ENCODE results near the gene DLX3. TPM values are rescaled to one million over a fixed set of nuclear protein-coding genes. Genes with fewer than 3 reads are reported as not detected.

DLX3 gene
- total RNA-seq, 1 donor from 2014 or later: 0.04 TPM

- H3K4me1 ChIP-seq: peaks cover 19% of the 10 kb centered on the region
- H3K36me3 ChIP-seq: no peaks in the 10 kb centered on the region
- no peak overlapping the region for H3K4me3 ChIP-seq
- Mint-ChIP-seq H3K9me3 (no peaks in the 10 kb centered on the region), H3K27ac (no peak overlapping the region), H3K36me3 (no peaks in the 10 kb centered on the region), H3K4me1 (peaks cover 17% of the 10 kb centered on the region), H3K27me3 (ENCODE audit: insufficient read depth, low read depth) (peaks cover 8% of the 10 kb centered on the region), H3K4me3 (no peak overlapping the region)
- H3K9ac ChIP-seq: no peak overlapping the region
- H2AFZ ChIP-seq (replicated peaks): no peak overlapping the region
- no peaks in the 10 kb centered on the region for H3K9me3 ChIP-seq (ENCODE audit: low read depth)
- DNase-seq (ENCODE audit: low spot score): no peak
- H3K79me2 ChIP-seq (ENCODE audit: low read depth): no peaks in the 10 kb centered on the region
- no peak overlapping the region for H3K27ac ChIP-seq
- peaks cover 5% of the 10 kb centered on the region for H3K27me3 ChIP-seq
- H3K4me2 ChIP-seq: no peak overlapping the region
- H3F3A ChIP-seq (ENCODE audit: low read depth): peaks cover 47% of the 10 kb centered on the region
- no peaks in the 10 kb centered on the region for H4K20me1 ChIP-seq (ENCODE audit: low read depth)
- TF ChIP-seq EZH2 (IDR thresholded peaks at IDR 0.05) (no peak), EZH2phosphoT487 (IDR thresholded peaks at IDR 0.05) (no peak), CTCF (IDR thresholded peaks at IDR 0.05) (no peak)
Observed at GRCh38 chr17:50024808-50025207, 29.8 kb upstream of the DLX3 start.

GRCh38 chr17:50023520-50023919, 28.5 kb upstream of the DLX3 start:
- H2AFZ ChIP-seq (replicated peaks): no peak overlapping the region
- Mint-ChIP-seq H3K4me1 (peaks cover 14% of the 10 kb centered on the region), H3K36me3 (no peaks in the 10 kb centered on the region), H3K9me3 (no peaks in the 10 kb centered on the region), H3K27ac (no peak overlapping the region), H3K27me3 (ENCODE audit: insufficient read depth, low read depth) (peaks cover 8% of the 10 kb centered on the region), H3K4me3 (no peak overlapping the region)
- no peaks in the 10 kb centered on the region for H3K36me3 ChIP-seq
- H3K79me2 ChIP-seq (ENCODE audit: low read depth): no peaks in the 10 kb centered on the region
- H3K4me2 ChIP-seq: no peak overlapping the region
- no peak overlapping the region for H3K27ac ChIP-seq
- no peak for DNase-seq (ENCODE audit: low spot score)
- H3K9ac ChIP-seq: no peak overlapping the region
- H3K9me3 ChIP-seq (ENCODE audit: low read depth): no peaks in the 10 kb centered on the region
- H3K27me3 ChIP-seq: peaks cover 5% of the 10 kb centered on the region
- no peak overlapping the region for H3K4me3 ChIP-seq
- peaks cover 16% of the 10 kb centered on the region for H3K4me1 ChIP-seq
- TF ChIP-seq EZH2phosphoT487 (IDR thresholded peaks at IDR 0.05) (peak; percentile 30), CTCF (IDR thresholded peaks at IDR 0.05) (no peak)
- peaks cover 47% of the 10 kb centered on the region for H3F3A ChIP-seq (ENCODE audit: low read depth)
- H4K20me1 ChIP-seq (ENCODE audit: low read depth): no peaks in the 10 kb centered on the region

- Mint-ChIP-seq H3K4me1 (peaks cover 13% of the 10 kb centered on the region), H3K27me3 (ENCODE audit: insufficient read depth, low read depth) (peaks cover 4% of the 10 kb centered on the region), H3K4me3 (no peak overlapping the region), H3K9me3 (no peaks in the 10 kb centered on the region), H3K27ac (no peak overlapping the region), H3K36me3 (no peaks in the 10 kb centered on the region)
- no peak for TF ChIP-seq CTCF (IDR thresholded peaks at IDR 0.05)
- Histone ChIP-seq H3K4me3 (no peak overlapping the region), H4K20me1 (ENCODE audit: low read depth) (no peaks in the 10 kb centered on the region), H3K4me2 (no peak overlapping the region), H3F3A (ENCODE audit: low read depth) (peaks cover 47% of the 10 kb centered on the region), H3K27me3 (no peaks in the 10 kb centered on the region), H3K27ac (no peak overlapping the region), H3K36me3 (no peaks in the 10 kb centered on the region), H3K9ac (no peak overlapping the region), H3K9me3 (ENCODE audit: low read depth) (no peaks in the 10 kb centered on the region), H3K79me2 (ENCODE audit: low read depth) (no peaks in the 10 kb centered on the region), H2AFZ (replicated peaks) (no peak overlapping the region), H3K4me1 (peaks cover 7% of the 10 kb centered on the region)
- DNase-seq (ENCODE audit: low spot score): no peak
Observed at GRCh38 chr17:50022463-50023130, 27.6 kb upstream of the DLX3 start.

All from neural progenitor cell (in vitro differentiated cells).